K562 (cell line): ENCODE measurements around the gene VWC2. TPM values are rescaled to one million over a fixed set of nuclear protein-coding genes. Genes with fewer than 3 reads are reported as not detected.

Source experiments
- ATAC-seq: fragments of 200-7000 bp; cut with Tn5 transposase; 3 replicates; pipeline ENCODE4 v1.9.1; 2020; ENCODE audit warnings: moderate library complexity
- BruUV-seq: library from RNA; stranded (reverse); fragments of 400-500 nt; replicated peaks from 2 replicates; lab custom pipeline; 2021; lab: Mats Ljungman, UMichigan
- CTCF ChIA-PET: fragments of 300-600 bp; formaldehyde crosslinking; extraction: SDS; loops from one replicate; lab custom pipeline; 2021; ENCODE audit warnings: low intra/inter-chr PET ratio; lab: Yijun Ruan, JAX
- POLR2A ChIA-PET: fragments of 300-600, 350-650 bp; sonication (Branson Sonifier 250); formaldehyde crosslinking; extraction: SDS; loops from one replicate; lab custom pipeline; 2021; ENCODE audit warnings: antibody characterized with exemption, inconsistent platforms; lab: Yijun Ruan, JAX
- DNase-seq, 4 experiments: peaks; one replicate each; pipeline versions ENCODE4 v3.0.0 to v3.0.0-alpha.2; 2011 to 2018; ENCODE audit warnings: low spot score in 3 of 4, mixed read lengths in 3 of 4; ENCODE audit errors: extremely low read depth in 1 of 4
- FAIRE-seq: peaks from 2 replicates; lab custom pipeline; 2011; peaks lifted over from hg19 to GRCh38; lab: Jason Lieb, UNC
- H2AFZ ChIP-seq: 2 replicates; pipeline ENCODE4 v1.6.0; 2011; ENCODE audit warnings: low read depth, low read length, control low read depth, inconsistent platforms
- H3K27ac ChIP-seq: fragments of 200-600 bp; 3 replicates; pipeline ENCODE4 v1.8.0; 2011; ENCODE audit warnings: low read depth, mild to moderate bottlenecking, control low read depth, inconsistent platforms, low read length, moderate library complexity, mixed read lengths; ENCODE audit errors: extremely low read depth
- H3K27me3 ChIP-seq, 2 experiments: fragments of 300-600 bp in 1 of 2; 2 replicates in 1 of 2; 3 replicates in 1 of 2; pipeline versions ENCODE4 v1.6.0 to v1.8.0; 2011; ENCODE audit warnings: inconsistent platforms in 2 of 2, low read length in 2 of 2, mild to moderate bottlenecking in 1 of 2, mixed read lengths in 1 of 2, moderate library complexity in 1 of 2; ENCODE audit not compliant: control insufficient read depth in 2 of 2, insufficient read depth in 2 of 2
- H3K36me3 ChIP-seq: fragments of 300-600 bp; 3 replicates; pipeline ENCODE4 v1.8.0; 2011; ENCODE audit warnings: mild to moderate bottlenecking, low read length, inconsistent platforms; ENCODE audit not compliant: control insufficient read depth, insufficient read depth
- H3K4me1 ChIP-seq, 2 experiments: fragments of 200-600 bp in 1 of 2; replicated peaks in 1 of 2; 2 replicates in 1 of 2; 3 replicates in 1 of 2; pipeline versions ENCODE4 v1.5.1 to v1.8.0; 2011; ENCODE audit warnings: inconsistent platforms in 2 of 2, low read length in 2 of 2, mild to moderate bottlenecking in 1 of 2, mixed read lengths in 1 of 2, moderate library complexity in 1 of 2; ENCODE audit not compliant: control insufficient read depth in 2 of 2, insufficient read depth in 2 of 2
- H3K4me2 ChIP-seq: 2 replicates; pipeline ENCODE4 v1.6.1; 2011; ENCODE audit warnings: low read length, control low read depth, inconsistent platforms, mixed read lengths; ENCODE audit not compliant: insufficient read depth
- H3K4me3 ChIP-seq: fragments of 200-600 bp; sonication (generic), shearing (Covaris generic); 2 replicates; pipeline ENCODE4 v1.5.1; 2016; ENCODE audit warnings: control low read depth, inconsistent platforms
- H3K79me2 ChIP-seq: fragments of 200-600 bp; 3 replicates; pipeline ENCODE4 v1.8.0; 2011; ENCODE audit warnings: low read length, inconsistent platforms; ENCODE audit not compliant: control insufficient read depth, insufficient read depth
- H3K9ac ChIP-seq, 2 experiments: 2 replicates each; pipeline versions ENCODE4 v1.6.0 to v1.6.1; 2011; ENCODE audit warnings: low read depth in 2 of 2, low read length in 2 of 2, control low read depth in 1 of 2, inconsistent platforms in 1 of 2, mild to moderate bottlenecking in 1 of 2, mixed read lengths in 1 of 2; ENCODE audit not compliant: insufficient read depth in 1 of 2
- H3K9me1 ChIP-seq: one replicate; pipeline ENCODE4 v1.6.0; 2011; ENCODE audit warnings: inconsistent platforms, mild to moderate bottlenecking, low read length, moderate library complexity; ENCODE audit not compliant: control insufficient read depth, insufficient read depth
- H3K9me3 ChIP-seq: replicated peaks from 2 replicates; pipeline ENCODE4 v1.5.1; 2011; ENCODE audit warnings: low read depth, low read length, inconsistent platforms; ENCODE audit not compliant: control insufficient read depth, insufficient read depth
- H4K20me1 ChIP-seq: replicated peaks from 2 replicates; pipeline ENCODE4 v1.6.1; 2011; ENCODE audit warnings: low read length, inconsistent platforms, mixed read lengths; ENCODE audit not compliant: control insufficient read depth, insufficient read depth
- ATF4 ChIP-seq: fragments of 450-650 bp; formaldehyde crosslinking; IDR thresholded peaks from 2 replicates; pipeline ENCODE4 v1.4.0; 2022; ENCODE audit warnings: mild to moderate bottlenecking, moderate library complexity
- BMI1 ChIP-seq: fragments of 150-350 bp; IDR thresholded peaks from 2 replicates; pipeline ENCODE4 v1.6.1; 2014; ENCODE audit warnings: low read length
- FIP1L1 ChIP-seq: fragments of 200-400 bp; formaldehyde crosslinking; IDR thresholded peaks from 2 replicates; pipeline ENCODE4 v1.6.1; 2018; ENCODE audit warnings: mild to moderate bottlenecking, low read depth, low read length; ENCODE audit not compliant: poor library complexity, severe bottlenecking
- FOXJ2 ChIP-seq: fragments of 200-800 bp; sonication (Bioruptor generic); IDR thresholded peaks from 2 replicates; pipeline ENCODE4 v1.6.1; 2016; ENCODE audit warnings: missing genetic modification characterization, missing compliant biosample characterization
- LCOR ChIP-seq: sonication (generic); formaldehyde crosslinking; IDR thresholded peaks from 2 replicates; pipeline ENCODE4 v1.8.0; 2022; ENCODE audit warnings: mild to moderate bottlenecking, missing genetic modification reagents
- MBD1 ChIP-seq: fragments of 250-450 bp; sonication (Bioruptor Pico); IDR thresholded peaks from 2 replicates; pipeline ENCODE4 v1.8.0; 2022; ENCODE audit warnings: inconsistent platforms
- SRF ChIP-seq, 2 experiments: fragments of 250-450, 450-650 bp in 1 of 2; sonication (Bioruptor Pico) in 1 of 2; sonication (generic) in 1 of 2; formaldehyde crosslinking; IDR thresholded peaks; 2 replicates each; pipeline versions ENCODE4 v1.5.0 to v1.5.1; 2020 to 2022; ENCODE audit warnings: mild to moderate bottlenecking in 1 of 2, missing genetic modification reagents in 1 of 2
- ZNF146 ChIP-seq: IDR thresholded peaks from one replicate; pipeline ENCODE4 v1.6.1; 2018; ENCODE audit warnings: missing compliant biosample characterization; ENCODE audit not compliant: unreplicated experiment
- ZSCAN32 ChIP-seq: fragments of 450-650 bp; formaldehyde crosslinking; IDR thresholded peaks from 2 replicates; pipeline ENCODE4 v1.4.0; 2020; ENCODE audit warnings: mild to moderate bottlenecking, moderate library complexity
- WGBS: fragments of 100-300 bp; shearing (Covaris generic); methylation state at CpG from one replicate; pipeline ENCODE4 v1.1.6; 2016; ENCODE audit warnings: low coverage, mixed read lengths; ENCODE audit not compliant: insufficient coverage; ENCODE audit errors: missing lambda C conversion rate; 5-methylcytosine and 5-hydroxymethylcytosine counted together
- in situ Hi-C: fragments of 300-500 bp; cut with MboI; formaldehyde crosslinking; loops from 4 replicates; pipeline ENCODE4 v1.15.0; 2018; ENCODE audit warnings: inconsistent platforms, mixed read lengths
- intact Hi-C: fragments of 100-400 bp; cut with micrococcal nuclease; formaldehyde crosslinking; loops from 2 replicates; pipeline ENCODE4 v1.14.2; 2022
- polyA plus RNA-seq, 8 experiments: library from polyadenylated mRNA; depleted of rRNA in 4 of 8; stranded (reverse) in 5 of 8; unstranded in 3 of 8; fragments of >200 nt; fragmentation: Nextera tagmentation in 2 of 8; fragmentation: Illumina TruSeq in 1 of 8; extraction: Ambion mirVana in 2 of 8; extraction: Trizol in 1 of 8; gene quantifications; 2 replicates each; pipeline versions ENCODE4 v1.2.1 to v1.2.3, GENCODE V29; 2011 to 2014; ENCODE audit warnings: inconsistent platforms in 1 of 8, missing spikeins in 1 of 8
- total RNA-seq, 7 experiments: library from RNA; depleted of rRNA in 6 of 7; stranded (reverse); fragments of >200 nt in 6 of 7; fragmentation: Illumina TruSeq in 2 of 7; extraction: Trizol in 2 of 7; gene quantifications; 2 replicates each; pipeline versions ENCODE4 v1.2.1 to v1.2.3, GENCODE V29; 2011 to 2021; ENCODE audit warnings: low replicate concordance in 1 of 7

Gene VWC2
- total and polyA plus RNA-seq, 9 of the 15 experiments (the other 6 are each of a cell fraction or from before 2014, with no cell fraction given) = not detected

GRCh38 chr7:49821181-49821580 is 47.7 kb downstream of the VWC2 start (continued):
- no peak for TF ChIP-seq MBD1 (CRISPR knock-in tag)

- CTCF ChIA-PET = no interaction called here
Observed at GRCh38 chr7:49822856-49823255, 49.4 kb downstream of the VWC2 start.

More at GRCh38 chr7:49822856-49823255, 49.4 kb downstream of the VWC2 start:
- DNase-seq (no peak), ATAC-seq (no peak), FAIRE-seq (no peak)
- H4K20me1 ChIP-seq = no peaks in the 10 kb centered on the region
- no peak overlapping the region for H3K9ac ChIP-seq
- no peaks in the 10 kb centered on the region for H3K9me1 ChIP-seq
- no peaks in the 10 kb centered on the region for H3K36me3 ChIP-seq
- H3K9me3 ChIP-seq = no peaks in the 10 kb centered on the region
- H3K27ac ChIP-seq = no peak overlapping the region
- no peak for TF ChIP-seq ATF4
- TF ChIP-seq ZSCAN32 (CRISPR knock-in tag) = no peak
- TF ChIP-seq LCOR = no peak
- TF ChIP-seq FOXJ2 = no peak
- TF ChIP-seq SRF (CRISPR knock-in tag; IDR thresholded peaks at IDR 0.05) = no peak
- TF ChIP-seq FIP1L1 = no peak
- TF ChIP-seq ZNF146 (CRISPR knock-in tag) = no peak
- no peak for TF ChIP-seq BMI1
- intact Hi-C loops (no loop called here), in situ Hi-C loops (no loop called here)
- no peak overlapping the region for H3K4me3 ChIP-seq
- 0% methylated on average over 5 of the region's 5 CpGs for WGBS
- no TSS peak for BruUV-seq
- no peaks in the 10 kb centered on the region for H3K27me3 ChIP-seq
- H3K4me2 ChIP-seq = no peak overlapping the region
- H3K79me2 ChIP-seq = no peaks in the 10 kb centered on the region
- H2AFZ ChIP-seq = no peak overlapping the region
- POLR2A ChIA-PET = no interaction called here
- H3K4me1 ChIP-seq = no peaks in the 10 kb centered on the region
